Central memory CD4-positive, alpha-beta T cell (primary cell): ENCODE results near the gene SNAP29.
"Not testable (repeated sequence)": the region's sequence is repeated elsewhere in the genome, so short reads cannot be mapped to it uniquely, and the experiment has no call there.

Source experiments
- DNase-seq: peaks from one replicate; pipeline ENCODE4 v3.0.0; 2022

The SNAP29 gene

DNA sequence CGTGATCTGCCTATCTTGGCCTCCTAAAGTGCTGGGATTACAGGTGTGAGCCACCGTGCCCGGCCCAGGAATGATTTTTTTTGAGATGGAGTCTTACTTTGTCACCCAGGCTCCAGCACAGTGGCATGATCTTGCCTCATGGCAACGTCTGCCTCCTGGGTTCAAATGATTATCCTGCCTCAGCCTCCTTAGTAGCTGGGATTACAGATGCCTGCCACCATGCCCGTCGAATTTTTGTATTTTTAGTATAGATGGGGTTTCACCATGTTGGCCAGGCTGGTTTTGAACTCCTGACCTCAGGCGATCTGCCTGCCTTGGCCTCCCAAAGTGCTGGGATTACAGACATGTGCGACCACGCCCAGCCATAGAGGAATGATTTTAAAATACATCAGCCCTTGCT lies 76.2 kb downstream of the SNAP29 start:
- DNase-seq = not testable (repeated sequence)

DNA sequence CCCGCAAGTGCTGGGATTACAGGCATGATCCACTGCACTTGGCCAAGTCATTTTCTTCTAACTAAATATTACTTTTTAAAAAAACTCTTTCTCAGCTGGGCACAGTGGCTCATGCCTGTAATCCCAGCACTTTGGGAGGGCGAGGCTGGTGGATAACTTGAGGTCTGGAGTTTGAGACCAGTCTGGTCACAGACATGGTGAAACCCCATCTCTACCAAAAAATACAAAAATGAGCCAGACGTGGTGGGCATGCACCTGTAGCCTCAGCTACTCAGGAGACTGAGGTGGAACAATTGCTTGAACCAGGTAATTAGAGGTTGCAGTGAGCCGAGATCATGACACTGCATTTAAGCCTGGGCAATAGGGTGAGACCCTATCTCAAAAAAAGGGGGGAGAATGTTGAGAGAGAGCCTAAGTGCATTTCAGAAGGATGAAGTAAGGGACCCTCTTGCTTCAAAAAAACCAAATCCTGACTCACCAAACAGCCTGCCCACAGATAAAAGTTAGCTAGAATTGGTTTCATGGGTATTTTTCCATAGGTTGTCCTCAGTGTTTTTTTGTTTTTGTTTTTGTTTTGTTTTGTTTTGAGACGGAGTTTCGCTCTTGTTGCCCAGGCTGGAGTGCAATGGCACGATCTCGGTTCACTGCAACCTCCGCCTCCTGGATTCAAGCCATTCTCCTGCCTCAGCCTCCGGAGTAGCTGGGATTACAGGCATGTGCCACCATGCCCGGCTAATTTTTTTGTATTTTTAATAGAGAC lies 77.2 kb downstream of the SNAP29 start:
- not testable (repeated sequence) for DNase-seq

DNA sequence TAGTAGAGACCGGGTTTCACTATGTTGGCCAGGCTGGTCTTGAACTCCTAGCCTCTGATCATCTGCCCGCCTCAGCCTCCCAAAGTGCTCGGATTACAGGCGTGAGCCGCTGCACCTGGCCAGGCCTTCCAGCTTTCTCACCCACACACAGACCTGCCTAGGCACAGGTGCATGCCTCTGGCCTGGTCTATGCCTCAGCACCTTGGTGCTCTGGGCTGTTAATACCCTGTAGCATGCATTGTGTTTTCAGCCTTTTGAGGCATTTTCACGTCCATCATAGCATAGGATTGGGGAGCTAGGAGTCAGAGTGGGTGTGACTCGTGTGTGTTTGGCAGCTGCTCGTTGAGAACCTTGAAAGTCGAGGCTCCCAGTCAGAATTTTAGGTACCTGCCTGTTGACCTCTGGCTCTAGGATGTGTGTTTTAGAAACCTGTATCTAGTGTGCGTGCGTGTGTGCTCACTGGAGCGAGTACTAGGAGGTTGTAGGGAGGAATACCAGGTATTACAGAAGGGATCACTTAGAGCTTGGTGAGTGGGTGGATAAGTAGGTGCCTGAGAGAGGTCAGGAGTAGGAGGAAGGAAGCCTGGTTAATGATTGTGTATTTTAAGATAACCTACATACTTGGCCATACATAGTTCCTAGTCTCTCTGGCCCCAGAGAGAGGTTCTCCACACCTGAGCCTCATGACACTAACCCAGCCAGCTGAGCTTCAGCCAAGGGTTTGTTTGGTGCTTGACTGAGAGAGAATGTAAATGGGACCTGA lies 78.4 kb downstream of the SNAP29 start:
- DNase-seq = no peak

DNA sequence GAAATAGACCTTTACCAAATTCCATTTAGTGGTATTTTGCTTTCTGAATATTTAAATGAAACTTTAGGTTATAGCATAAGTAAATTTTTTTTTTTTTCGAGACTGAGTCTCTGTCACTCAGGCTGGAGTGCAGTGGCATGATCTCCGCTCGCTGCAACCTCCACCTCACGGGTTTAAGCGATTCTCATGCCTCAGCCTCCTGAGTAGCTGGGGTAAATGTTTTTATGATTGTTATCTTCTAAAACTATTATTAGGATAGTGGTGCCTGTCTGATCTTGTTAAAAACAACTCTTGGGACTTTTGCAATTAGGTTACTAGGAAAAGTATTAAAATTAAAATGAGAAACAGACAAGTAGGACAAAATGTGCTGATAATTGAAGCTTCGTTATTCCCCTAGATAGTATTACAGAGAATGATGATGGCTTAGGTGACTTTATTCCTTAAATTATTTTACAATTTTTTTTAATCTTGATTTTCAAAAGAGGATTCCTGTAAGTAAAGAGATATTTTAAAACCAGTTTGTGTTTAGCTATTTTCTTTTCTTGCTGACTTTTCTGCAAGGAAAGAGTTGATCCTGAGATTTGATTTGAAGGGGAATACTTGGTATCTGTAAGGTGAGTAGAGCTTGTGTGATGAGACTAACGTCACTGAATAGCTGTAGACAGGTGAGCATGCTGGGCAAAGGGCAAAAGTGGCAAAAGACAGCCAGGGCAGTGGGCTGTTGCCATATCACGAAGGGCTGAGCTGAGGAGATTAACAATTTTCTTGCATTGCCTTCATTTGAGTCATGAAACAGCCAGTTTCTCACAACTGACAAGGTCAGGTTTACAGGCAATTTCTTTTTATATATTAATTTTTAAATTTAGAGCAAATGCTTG lies 79.2 kb downstream of the SNAP29 start:
- no peak for DNase-seq

DNA sequence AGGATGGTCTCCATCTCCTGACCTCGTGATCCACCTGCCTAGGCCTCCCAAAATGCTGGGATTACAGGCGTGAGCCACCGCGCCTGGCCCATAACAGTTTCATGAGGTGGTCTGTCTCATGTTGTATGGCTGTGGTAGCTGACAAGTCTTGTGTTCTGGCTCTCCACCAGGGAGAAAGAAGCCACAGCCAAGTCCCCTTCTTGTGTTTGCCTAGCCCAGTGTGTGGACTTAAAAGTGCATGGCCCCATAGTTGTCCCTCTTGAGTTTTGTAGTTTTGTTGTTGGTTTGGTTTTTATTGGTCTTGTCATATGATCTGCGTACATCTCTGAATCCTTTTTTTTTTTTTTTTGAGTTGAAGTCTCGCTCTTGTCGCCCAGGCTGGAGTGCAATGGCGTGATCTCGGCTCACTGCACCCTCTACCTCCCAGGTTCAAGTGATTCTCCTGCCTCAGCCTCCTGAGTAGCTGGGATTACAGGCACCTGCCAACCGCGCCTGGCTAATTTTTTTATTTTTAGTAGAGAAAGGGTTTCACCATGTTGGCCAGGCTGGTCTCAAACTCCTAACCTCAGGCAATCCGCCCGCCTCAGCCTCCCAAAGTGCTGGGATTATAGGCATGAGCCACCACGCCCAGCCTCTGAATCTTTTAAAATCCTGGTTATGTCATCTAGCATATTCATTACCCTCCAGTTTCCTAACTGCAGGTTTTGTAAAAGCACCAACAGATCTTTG lies 80.8 kb downstream of the SNAP29 start:
- DNase-seq = not testable (repeated sequence)

DNA sequence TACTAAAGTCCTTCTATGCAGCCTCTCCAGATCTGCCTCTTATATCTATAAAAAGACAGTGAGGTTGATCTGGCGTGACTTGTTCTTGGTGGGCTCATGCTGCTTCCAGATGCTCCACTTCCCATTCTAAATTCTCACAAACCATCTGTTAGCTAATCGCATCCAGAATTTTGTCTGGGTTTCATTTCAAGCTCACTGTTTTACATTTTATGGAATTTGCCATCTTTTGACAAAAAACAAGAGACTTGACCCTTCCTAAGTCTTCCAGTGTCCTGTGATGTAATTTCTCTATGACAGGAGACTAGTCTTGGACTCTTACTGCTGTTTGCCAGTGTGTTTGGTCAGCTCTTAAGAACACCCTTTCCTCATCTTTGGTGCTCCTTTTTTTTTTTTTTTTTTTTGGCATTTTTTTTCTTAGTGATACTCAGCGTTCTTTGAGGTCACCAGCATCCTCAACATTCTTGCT lies 81.4 kb downstream of the SNAP29 start:
- DNase-seq = no peak
